Activated T-helper 1 cell treated with anti-CD3 and anti-CD28 coated beads, Interleukin-12 subunit alpha, Interleukin-12 subunit beta, Interleukin-2, Interleukin-4 antibody, amounts not matched to agents 30 ng/mL and 10 ng/mL and 1 ng/mL, durations not matched to agents 14 hours and 24 hours and 36 hours (primary cell): ENCODE data around the gene RNF186. TPM values are rescaled to one million over a fixed set of nuclear protein-coding genes. Genes with fewer than 3 reads are reported as not detected.
"Not testable (repeated sequence)": the region's sequence is repeated elsewhere in the genome, so short reads cannot be mapped to it uniquely, and the experiment has no call there.

Source experiments
- DNase-seq: peaks from one replicate; pipeline ENCODE4 v3.0.0; 2021; ENCODE audit warnings: low spot score
- H3K27ac Mint-ChIP-seq: one replicate; pipeline ENCODE4 v1.8.0; 2021; ENCODE audit warnings: mild to moderate bottlenecking, mixed read lengths
- H3K27me3 Mint-ChIP-seq: one replicate; pipeline ENCODE4 v1.8.0; 2022; ENCODE audit warnings: mild to moderate bottlenecking, moderate library complexity, mixed read lengths; ENCODE audit not compliant: insufficient read depth
- H3K36me3 Mint-ChIP-seq: one replicate; pipeline ENCODE4 v1.8.0; 2021; ENCODE audit warnings: low read depth, mixed read lengths
- H3K4me1 Mint-ChIP-seq: one replicate; pipeline ENCODE4 v1.8.0; 2021; ENCODE audit warnings: low read depth, mixed read lengths
- H3K4me3 Mint-ChIP-seq: one replicate; pipeline ENCODE4 v1.8.0; 2021; ENCODE audit warnings: mild to moderate bottlenecking, moderate library complexity, mixed read lengths
- H3K9me3 Mint-ChIP-seq: one replicate; pipeline ENCODE4 v1.8.0; 2021; ENCODE audit warnings: mixed read lengths
- intact Hi-C: fragments of 100-400 bp; cut with micrococcal nuclease; formaldehyde crosslinking; loops from one replicate; pipeline ENCODE4 v1.15.1; 2024
- total RNA-seq: library from RNA; stranded (reverse); gene quantifications from 2 replicates; pipeline ENCODE4 v1.2.3, GENCODE V29; 2022

The RNF186 gene, protein sequence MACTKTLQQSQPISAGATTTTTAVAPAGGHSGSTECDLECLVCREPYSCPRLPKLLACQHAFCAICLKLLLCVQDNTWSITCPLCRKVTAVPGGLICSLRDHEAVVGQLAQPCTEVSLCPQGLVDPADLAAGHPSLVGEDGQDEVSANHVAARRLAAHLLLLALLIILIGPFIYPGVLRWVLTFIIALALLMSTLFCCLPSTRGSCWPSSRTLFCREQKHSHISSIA
- not detected in 2 replicates for total RNA-seq

DNA sequence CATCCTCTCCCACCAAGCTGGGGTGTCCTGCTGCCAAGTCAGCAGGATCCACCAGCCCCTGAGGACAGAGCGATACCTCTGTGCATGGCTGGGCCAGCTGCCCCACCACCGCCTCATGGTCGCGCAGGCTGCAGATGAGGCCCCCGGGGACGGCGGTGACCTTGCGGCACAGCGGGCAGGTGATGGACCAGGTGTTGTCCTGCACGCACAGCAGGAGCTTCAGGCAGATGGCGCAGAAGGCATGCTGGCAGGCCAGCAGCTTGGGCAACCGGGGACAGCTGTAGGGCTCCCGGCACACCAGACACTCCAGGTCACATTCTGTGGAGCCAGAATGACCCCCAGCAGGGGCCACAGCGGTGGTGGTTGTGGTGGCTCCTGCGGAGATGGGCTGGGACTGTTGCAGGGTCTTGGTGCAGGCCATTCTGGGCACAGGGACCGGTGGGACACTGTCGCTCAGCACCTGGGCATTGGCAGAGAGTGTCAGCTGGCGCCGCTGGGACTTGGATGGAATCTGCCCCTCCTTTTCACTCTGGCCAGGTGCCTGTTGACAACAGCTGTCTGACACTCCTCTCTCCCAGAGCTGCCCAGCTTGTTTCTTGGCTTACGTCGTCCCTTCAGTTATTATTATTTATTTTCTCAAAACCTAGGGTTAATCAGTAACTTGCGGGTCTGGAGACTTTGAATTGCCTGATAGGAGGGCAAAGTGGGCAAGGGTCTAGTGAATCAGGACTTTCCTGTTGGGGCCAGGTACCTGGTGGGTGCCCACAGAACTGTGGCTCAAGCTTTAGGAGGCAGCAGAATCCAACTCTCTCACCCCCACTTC, at the start of gene RNF186:
Gene RNF186, minus strand, starts transcription at position 603 of the 823 bp plus-strand sequence. Its CDS starts 182 bp downstream, at position 421.
- no peak within 1 kb of the TSS for H3K27ac Mint-ChIP-seq
- DNase-seq: no peak
- H3K9me3 Mint-ChIP-seq: no peaks in the 10 kb centered on the region
- no peaks in the 10 kb centered on the region for H3K36me3 Mint-ChIP-seq
- intact Hi-C loops: no loop called here
- peaks cover 2% of the 10 kb centered on the region for H3K27me3 Mint-ChIP-seq
- no peak within 1 kb of the TSS for H3K4me3 Mint-ChIP-seq
- no peaks in the 10 kb centered on the region for H3K4me1 Mint-ChIP-seq

DNA sequence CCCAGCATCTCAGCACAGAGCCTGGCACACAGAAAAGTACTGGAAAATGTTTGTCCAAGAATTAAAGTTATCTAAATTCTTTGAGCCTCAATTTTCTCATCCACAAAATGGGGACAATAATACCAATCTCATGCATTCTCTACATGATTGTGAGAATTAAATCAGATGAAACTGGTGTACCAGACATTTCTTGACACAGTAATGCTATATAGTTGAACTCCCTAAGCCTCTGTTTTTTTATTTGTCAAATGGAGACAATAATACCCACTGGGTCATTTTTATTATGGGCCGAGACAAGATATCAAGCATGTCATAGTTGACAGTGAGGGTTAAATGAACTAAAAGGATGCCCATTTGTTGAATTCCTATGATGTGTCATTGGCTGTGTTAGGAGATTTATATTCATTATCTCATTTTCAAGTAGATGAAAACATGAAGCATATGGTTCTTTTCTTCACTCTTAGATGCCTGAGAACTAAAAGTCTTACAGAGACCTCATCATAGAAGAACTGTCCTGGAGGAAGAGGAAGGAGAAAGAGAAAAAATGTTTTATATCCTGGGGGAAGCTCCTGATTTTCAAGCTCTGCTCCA, 49.6 kb upstream of the RNF186 start:
- peaks cover 6% of the 10 kb centered on the region for H3K9me3 Mint-ChIP-seq
- no peak for DNase-seq
- no peak overlapping the region for H3K27ac Mint-ChIP-seq
- no peaks in the 10 kb centered on the region for H3K36me3 Mint-ChIP-seq
- peaks cover 22% of the 10 kb centered on the region for H3K27me3 Mint-ChIP-seq
- intact Hi-C loops: no loop called here
- H3K4me3 Mint-ChIP-seq: no peak overlapping the region
- H3K4me1 Mint-ChIP-seq: no peaks in the 10 kb centered on the region

DNA sequence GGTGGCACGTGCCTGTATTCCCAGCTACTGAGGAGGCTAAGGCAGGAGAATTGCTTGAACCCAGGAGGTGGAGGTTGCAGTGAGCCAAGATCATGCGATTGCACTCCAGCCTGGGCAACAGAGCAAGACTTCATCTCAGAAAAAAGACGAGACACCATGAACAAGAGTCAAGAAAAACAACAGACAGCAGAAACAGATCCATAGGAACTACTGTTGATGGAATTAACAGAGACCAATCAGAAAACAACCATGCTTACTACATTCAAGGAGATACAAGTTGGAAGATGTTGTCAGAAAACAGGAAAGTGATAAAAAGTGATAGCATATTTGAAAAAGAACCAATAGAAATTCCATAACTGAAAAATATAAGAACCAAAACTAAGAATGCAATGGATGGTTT, 47.9 kb upstream of the RNF186 start:
- H3K27ac Mint-ChIP-seq: no peak overlapping the region
- peaks cover 6% of the 10 kb centered on the region for H3K9me3 Mint-ChIP-seq
- H3K4me1 Mint-ChIP-seq: no peaks in the 10 kb centered on the region
- H3K27me3 Mint-ChIP-seq: peaks cover 18% of the 10 kb centered on the region
- intact Hi-C loops: no loop called here
- no peaks in the 10 kb centered on the region for H3K36me3 Mint-ChIP-seq
- DNase-seq: no peak
- H3K4me3 Mint-ChIP-seq: no peak overlapping the region

DNA sequence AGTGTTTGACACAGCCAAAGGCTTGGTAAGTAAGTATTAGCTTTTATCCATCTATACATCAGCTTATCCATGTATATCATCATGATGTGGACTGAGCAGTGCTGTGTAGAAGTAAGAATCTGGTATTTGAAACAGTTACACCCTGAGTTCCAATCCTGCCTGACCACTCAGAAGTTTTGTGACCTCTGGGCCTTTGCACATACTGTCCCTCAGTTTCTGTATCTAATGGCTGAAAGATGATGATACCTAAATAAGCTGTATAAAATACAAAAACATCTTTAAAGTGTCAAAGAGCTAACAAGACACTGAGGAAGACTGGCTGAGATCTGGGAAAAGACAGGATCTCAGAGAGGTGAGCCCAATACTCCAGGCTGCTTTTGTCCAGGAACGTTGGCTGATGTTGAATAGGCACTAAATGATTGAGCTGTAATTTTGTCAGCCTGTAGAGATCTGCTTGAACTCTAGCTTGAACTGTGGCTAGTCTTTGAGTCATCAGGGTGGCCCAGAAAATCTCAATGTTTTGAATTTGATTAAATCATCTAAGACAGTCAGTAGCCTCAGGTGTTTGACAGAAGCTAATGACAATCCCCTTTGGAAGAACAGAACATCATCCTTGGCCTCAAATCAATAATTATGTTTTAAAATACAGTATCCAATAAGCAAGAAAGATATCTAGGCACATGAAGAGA, 46.9 kb upstream of the RNF186 start:
- Mint-ChIP-seq H3K36me3 (no peaks in the 10 kb centered on the region), H3K9me3 (peaks cover 6% of the 10 kb centered on the region), H3K27ac (no peak overlapping the region), H3K27me3 (peaks cover 18% of the 10 kb centered on the region), H3K4me3 (no peak overlapping the region), H3K4me1 (no peaks in the 10 kb centered on the region)
- DNase-seq: no peak
- intact Hi-C loops: no loop called here

DNA sequence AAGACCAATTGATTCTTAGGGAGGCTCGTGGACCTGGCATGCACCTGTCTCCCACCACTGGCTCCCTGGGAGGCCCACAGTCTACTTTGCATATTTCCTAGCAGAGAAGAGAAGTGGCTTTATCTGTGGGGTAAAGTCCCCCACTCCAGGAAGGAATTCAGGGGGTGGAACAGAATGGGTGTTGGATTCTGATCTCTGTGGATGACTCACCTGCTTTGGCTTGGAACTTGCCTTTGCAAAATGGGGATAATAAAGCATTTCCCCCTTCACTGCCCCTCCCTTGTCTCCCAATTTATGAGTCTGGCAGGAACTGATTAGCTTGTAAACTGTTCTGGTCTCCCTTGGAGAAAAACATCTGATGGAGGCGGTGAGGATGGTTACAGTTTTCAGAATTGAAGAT, 46.0 kb upstream of the RNF186 start:
- intact Hi-C loops: no loop called here
- no peak for DNase-seq
- Mint-ChIP-seq H3K4me1 (no peaks in the 10 kb centered on the region), H3K27me3 (peaks cover 12% of the 10 kb centered on the region), H3K36me3 (no peaks in the 10 kb centered on the region), H3K9me3 (peaks cover 6% of the 10 kb centered on the region), H3K4me3 (no peak overlapping the region), H3K27ac (no peak overlapping the region)

DNA sequence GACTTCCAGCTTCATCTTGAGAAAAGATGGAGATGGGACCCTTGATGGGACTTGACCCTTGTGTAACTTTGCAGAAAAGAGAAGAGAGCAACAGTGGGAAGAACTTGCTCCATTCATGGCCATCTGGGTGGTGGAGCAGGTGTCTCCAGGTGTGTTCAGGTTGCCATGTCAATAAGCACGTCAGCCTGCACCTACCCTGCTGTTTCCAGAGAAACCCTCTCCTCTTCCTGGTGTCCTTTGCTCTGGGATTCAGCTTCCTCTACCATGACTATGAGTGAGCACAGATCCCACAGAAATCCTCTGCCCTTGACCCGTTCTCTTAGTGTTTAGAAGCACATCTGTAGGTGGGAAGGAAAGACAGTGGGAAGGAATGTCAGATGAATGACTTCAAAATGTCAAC, 45.3 kb upstream of the RNF186 start:
- H3K27me3 Mint-ChIP-seq: peaks cover 10% of the 10 kb centered on the region
- no peaks in the 10 kb centered on the region for H3K36me3 Mint-ChIP-seq
- intact Hi-C loops: no loop called here
- peaks cover 6% of the 10 kb centered on the region for H3K9me3 Mint-ChIP-seq
- no peak for DNase-seq
- H3K4me3 Mint-ChIP-seq: no peak overlapping the region
- H3K4me1 Mint-ChIP-seq: no peaks in the 10 kb centered on the region
- no peak overlapping the region for H3K27ac Mint-ChIP-seq

DNA sequence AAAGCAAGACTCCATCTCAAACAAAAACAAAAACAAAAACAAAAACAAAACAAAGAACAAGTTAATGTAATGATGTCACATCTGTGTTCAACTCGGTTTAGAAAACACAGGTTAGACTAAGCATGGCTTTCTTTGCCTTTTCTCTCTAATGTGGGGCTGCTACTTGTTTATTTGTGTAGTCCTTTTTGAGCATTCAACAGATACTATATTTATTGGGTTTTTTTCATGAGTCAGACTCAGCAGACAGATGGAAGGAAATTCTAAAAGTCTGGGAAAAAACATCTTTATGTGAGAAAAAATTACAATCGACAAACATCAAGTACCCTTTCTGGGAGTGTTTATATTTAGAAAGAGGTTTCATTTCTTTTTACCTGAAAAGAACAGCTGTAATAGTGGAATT, 44.8 kb upstream of the RNF186 start:
- intact Hi-C loops: no loop called here
- H3K36me3 Mint-ChIP-seq: no peaks in the 10 kb centered on the region
- no peak overlapping the region for H3K4me3 Mint-ChIP-seq
- no peak for DNase-seq
- peaks cover 6% of the 10 kb centered on the region for H3K9me3 Mint-ChIP-seq
- no peak overlapping the region for H3K27ac Mint-ChIP-seq
- no peaks in the 10 kb centered on the region for H3K4me1 Mint-ChIP-seq
- H3K27me3 Mint-ChIP-seq: peaks cover 10% of the 10 kb centered on the region

DNA sequence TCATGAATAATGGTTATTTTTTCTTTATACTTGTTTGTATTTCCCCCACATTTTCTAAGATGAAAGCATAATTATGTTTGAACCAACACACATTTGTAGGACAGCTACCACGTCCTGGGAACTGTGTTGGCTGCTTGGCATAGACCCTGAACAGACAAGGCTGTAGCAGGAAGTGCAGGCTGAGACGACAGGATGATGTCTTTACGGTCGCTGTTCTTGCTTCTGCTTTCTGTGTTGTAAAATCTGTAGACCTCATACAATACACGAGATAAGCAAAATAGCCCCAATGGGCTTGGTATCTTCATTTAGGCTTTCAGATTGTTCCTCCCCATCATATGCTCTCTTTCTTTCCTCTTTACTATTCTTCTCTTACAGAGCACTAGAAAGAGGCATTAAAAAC, 43.8 kb upstream of the RNF186 start:
- intact Hi-C loops: no loop called here
- peaks cover 6% of the 10 kb centered on the region for H3K9me3 Mint-ChIP-seq
- H3K36me3 Mint-ChIP-seq: no peaks in the 10 kb centered on the region
- no peak overlapping the region for H3K27ac Mint-ChIP-seq
- H3K4me3 Mint-ChIP-seq: no peak overlapping the region
- no peaks in the 10 kb centered on the region for H3K4me1 Mint-ChIP-seq
- no peak for DNase-seq
- H3K27me3 Mint-ChIP-seq: peaks cover 10% of the 10 kb centered on the region

DNA sequence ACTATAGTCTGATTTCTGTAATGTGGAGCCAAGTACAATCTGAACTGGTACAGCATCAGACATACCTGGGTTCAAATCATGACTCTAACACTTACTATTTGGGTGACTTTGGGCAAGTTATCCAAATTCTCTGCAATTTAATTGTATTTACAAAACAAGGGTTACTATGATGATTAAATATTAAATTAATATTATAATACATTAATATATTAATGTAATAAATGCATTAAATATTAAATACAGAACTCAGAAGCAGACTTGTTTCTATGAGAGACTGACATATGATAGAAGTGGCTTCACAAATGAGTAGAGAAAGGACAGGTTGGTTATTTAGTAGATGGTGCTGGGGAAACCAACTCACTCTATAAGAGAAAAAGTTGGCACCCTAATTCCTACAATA, 39.8 kb upstream of the RNF186 start:
- H3K27me3 Mint-ChIP-seq: peaks cover 9% of the 10 kb centered on the region
- no peak overlapping the region for H3K4me3 Mint-ChIP-seq
- H3K9me3 Mint-ChIP-seq: no peaks in the 10 kb centered on the region
- intact Hi-C loops: no loop called here
- no peak for DNase-seq
- no peak overlapping the region for H3K27ac Mint-ChIP-seq
- no peaks in the 10 kb centered on the region for H3K4me1 Mint-ChIP-seq
- H3K36me3 Mint-ChIP-seq: no peaks in the 10 kb centered on the region

DNA sequence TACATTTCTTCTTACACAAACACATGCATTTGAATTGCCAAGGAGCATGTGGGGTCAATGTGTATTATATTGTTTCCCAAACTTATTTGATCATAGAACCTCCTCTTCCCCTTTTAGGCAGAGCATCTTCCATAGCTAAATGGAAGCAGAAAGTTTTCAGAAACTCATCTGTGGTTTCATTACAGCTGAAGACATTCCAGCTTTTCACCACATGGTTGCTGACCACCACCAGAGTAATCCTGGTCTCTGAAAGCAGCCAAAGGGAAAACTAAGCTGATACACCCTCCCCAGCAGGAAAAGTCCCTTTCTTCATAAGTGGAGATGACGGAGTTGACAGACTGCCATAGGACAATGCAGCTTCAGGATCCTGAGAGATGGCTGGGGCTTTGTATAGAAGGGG, 37.0 kb upstream of the RNF186 start:
- no peak for DNase-seq
- Mint-ChIP-seq H3K27ac (no peak overlapping the region), H3K9me3 (no peaks in the 10 kb centered on the region), H3K4me3 (no peak overlapping the region), H3K36me3 (no peaks in the 10 kb centered on the region), H3K4me1 (no peaks in the 10 kb centered on the region), H3K27me3 (peaks cover 7% of the 10 kb centered on the region)
- intact Hi-C loops: no loop called here

DNA sequence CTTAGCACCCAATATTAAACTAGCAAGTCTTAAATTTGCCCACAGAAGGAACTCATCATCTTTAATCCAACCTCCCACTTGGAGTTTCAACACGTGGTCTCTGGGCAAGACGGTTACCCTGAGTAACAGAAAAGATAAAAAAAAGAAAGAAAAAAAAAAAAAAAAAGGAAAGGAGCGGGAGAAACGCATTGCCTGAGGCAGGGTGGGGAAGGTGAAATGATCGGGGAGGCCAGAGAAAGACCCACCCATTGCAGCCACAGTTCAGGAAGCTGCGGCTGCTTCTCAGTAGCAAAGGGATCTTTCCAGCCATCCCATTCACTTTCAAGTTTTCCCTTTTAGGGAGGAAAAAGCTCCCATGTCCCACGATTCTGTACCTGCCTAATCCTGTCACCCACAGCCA, 35.1 kb upstream of the RNF186 start:
- no peak overlapping the region for H3K4me3 Mint-ChIP-seq
- no peaks in the 10 kb centered on the region for H3K36me3 Mint-ChIP-seq
- H3K27me3 Mint-ChIP-seq: peaks cover 13% of the 10 kb centered on the region
- H3K9me3 Mint-ChIP-seq: no peaks in the 10 kb centered on the region
- DNase-seq: no peak
- H3K4me1 Mint-ChIP-seq: no peaks in the 10 kb centered on the region
- H3K27ac Mint-ChIP-seq: no peak overlapping the region
- intact Hi-C loops: no loop called here

DNA sequence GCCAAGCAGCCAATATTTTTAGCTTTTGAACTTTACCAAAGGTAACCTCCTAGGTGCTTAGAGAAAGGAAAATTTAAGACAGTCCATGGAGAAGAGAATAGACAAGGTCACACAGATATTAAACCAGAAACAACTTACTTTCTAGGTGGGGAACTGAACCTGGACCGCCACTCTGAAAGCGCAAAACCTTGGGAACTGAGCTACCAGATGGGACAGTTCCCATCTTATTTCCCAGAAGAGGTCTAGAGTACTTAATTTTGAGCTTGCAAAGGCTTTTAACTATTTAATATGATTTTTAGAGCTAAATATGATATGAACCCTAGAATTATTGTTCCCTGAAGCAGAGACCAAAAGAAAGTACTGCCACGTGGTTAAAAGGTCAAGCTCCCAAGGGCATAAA, 34.2 kb upstream of the RNF186 start:
- DNase-seq, H3K27ac Mint-ChIP-seq, H3K36me3 Mint-ChIP-seq, intact Hi-C loops, H3K4me3 Mint-ChIP-seq, H3K9me3 Mint-ChIP-seq, H3K4me1 Mint-ChIP-seq: not testable (repeated sequence)
- peaks cover 15% of the 10 kb centered on the region for H3K27me3 Mint-ChIP-seq

DNA sequence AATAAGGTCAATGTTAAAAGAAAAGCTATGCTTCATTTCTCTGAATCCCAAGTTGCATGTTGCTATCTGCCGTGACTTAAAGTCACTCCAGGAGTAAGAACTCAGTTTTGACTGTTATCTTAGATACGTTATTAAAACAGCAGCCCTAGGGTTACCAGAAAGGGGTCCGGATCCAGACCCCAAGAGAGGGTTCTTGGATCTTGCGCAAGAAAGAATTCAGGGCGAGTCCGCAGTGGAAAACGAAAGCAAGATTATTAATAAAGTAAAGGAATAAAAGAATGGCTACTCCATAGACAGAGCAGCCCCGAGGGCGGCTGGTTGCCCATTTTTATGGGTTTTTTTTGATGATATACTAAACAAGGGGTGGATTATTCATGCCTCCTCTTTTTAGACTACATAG, 32.3 kb upstream of the RNF186 start:
- H3K27ac Mint-ChIP-seq, H3K4me1 Mint-ChIP-seq, DNase-seq: not testable (repeated sequence)

More for the DNA sequence above, 32.3 kb upstream of the RNF186 start:
- H3K9me3 Mint-ChIP-seq, H3K4me3 Mint-ChIP-seq, H3K36me3 Mint-ChIP-seq, intact Hi-C loops: not testable (repeated sequence)
- H3K27me3 Mint-ChIP-seq: peaks cover 15% of the 10 kb centered on the region
